ENCODE measurements around the gene WBP2. TPM values are rescaled to one million over a fixed set of nuclear protein-coding genes. Genes with fewer than 3 reads are reported as not detected.

WBP2 gene
- total and polyA plus RNA-seq, 2 of the 13 experiments (the other 11 are each of a cell fraction or from before 2014, with no cell fraction given): 29.2 to 29.5 TPM

DNA sequence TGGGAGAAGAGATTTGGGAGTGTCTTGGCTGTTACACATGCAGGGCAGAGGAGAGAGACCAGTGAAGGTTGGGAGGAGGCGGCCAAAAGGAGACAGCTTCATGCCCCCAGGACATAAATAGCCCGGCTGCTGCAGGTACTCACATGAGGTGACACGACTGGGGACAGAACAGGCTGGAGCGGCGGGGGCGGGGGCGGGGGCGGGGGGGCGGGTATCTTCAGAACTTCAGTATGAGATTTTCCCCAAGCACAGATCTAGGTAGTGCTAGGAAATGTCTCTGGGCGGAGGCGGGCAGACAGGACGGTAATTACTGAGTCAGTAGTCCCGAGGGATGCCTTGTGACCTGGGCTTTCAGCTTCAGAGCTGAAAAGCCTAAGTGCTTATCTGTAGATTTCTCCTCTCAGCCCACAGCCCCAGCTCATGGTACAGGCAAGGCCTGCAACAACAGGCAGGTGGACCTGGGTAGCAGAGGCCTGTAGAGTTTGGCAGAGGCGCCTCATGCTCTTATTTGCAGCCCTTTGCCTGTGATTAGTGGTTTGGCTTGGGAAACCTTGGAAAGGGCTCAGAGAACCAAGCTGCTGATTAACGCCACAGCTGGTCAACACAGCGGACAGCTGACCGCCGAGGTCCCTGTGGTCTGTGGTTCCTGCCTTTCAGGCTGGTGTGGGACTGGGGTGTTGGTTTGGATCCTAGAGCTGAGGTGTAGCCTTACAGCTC, 46.1 kb downstream of the WBP2 start:
- intact Hi-C loops (cut with micrococcal nuclease; ENCODE audit: unreplicated experiment): no loop called here
- in situ Hi-C loops (cut with HindIII; ENCODE audit: extremely low pct_ligation_motif_present, low pct_unique_long_range_greater_than_20kb): no loop called here
- CTCF ChIA-PET (ENCODE audit: low intra/inter-chr PET ratio, low total read pairs): no interaction called here
- no TSS peak for BruUV-seq (replicated peaks)
- Histone ChIP-seq H3K27ac (ENCODE audit: extremely low read length, insufficient read depth, low read length) (no peak overlapping the region), H4K20me1 (ENCODE audit: insufficient read depth, low read length) (no peaks in the 10 kb centered on the region), H3K36me3 (replicated peaks in 1 of 2; ENCODE audit: control insufficient read depth in 1 of 2, insufficient read depth in 2 of 2, low read length in 2 of 2) (peaks cover 42 to 54% of the 10 kb centered on the region in 2 experiments), H3K9ac (ENCODE audit: insufficient read depth, low read depth, low read length) (no peak overlapping the region), H3K9me3 (ENCODE audit: low read length) (no peaks in the 10 kb centered on the region), H3K79me2 (ENCODE audit: insufficient read depth, low read length) (peaks cover 7% of the 10 kb centered on the region), H3K4me3 (replicated peaks in 1 of 3; ENCODE audit: insufficient read depth in 1 of 3, low read depth in 2 of 3, low read length in 3 of 3) (no peak overlapping the region), H2AFZ (ENCODE audit: low read length) (no peak overlapping the region), H3K4me1 (ENCODE audit: insufficient read depth, low read length) (no peaks in the 10 kb centered on the region), H3K27me3 (ENCODE audit: control insufficient read depth in 1 of 2, insufficient read depth in 2 of 2, low read length in 2 of 2) (no peaks in the 10 kb centered on the region), H3K4me2 (ENCODE audit: low read depth, low read length) (no peak overlapping the region)
- no peak; the same call in 2 of the 3 replicates for ATAC-seq
- FAIRE-seq: no peak
- WGBS (ENCODE audit: low lambda C conversion rate): 97% methylated on average over 18 of the region's 18 CpGs
- no peak for DNase-seq (ENCODE audit: low spot score)
- POLR2A ChIA-PET: interaction anchor here (3.0 kb wide), 1 partner anchor 29 kb away, joined by 11 read pairs; a partner anchor contains a TSS
- TF ChIP-seq, protein P1, sequence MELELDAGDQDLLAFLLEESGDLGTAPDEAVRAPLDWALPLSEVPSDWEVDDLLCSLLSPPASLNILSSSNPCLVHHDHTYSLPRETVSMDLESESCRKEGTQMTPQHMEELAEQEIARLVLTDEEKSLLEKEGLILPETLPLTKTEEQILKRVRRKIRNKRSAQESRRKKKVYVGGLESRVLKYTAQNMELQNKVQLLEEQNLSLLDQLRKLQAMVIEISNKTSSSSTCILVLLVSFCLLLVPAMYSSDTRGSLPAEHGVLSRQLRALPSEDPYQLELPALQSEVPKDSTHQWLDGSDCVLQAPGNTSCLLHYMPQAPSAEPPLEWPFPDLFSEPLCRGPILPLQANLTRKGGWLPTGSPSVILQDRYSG (CRISPR knock-in tag; IDR thresholded peaks at IDR 0.05): no peak
- TF ChIP-seq ZC3H13 (CRISPR knock-in tag; IDR thresholded peaks at IDR 0.05) (no peak), FOXK1 (CRISPR knock-in tag; IDR thresholded peaks at IDR 0.05; ENCODE audit: borderline replicate concordance, low read depth) (no peak), ZNF354B (CRISPR knock-in tag; IDR thresholded peaks at IDR 0.05) (no peak), ZFP37 (CRISPR knock-in tag; IDR thresholded peaks at IDR 0.05; ENCODE audit: borderline replicate concordance) (no peak), CBX2 (IDR thresholded peaks at IDR 0.05; ENCODE audit: low read depth, low read length) (no peak), CBX2 (CRISPR knock-in tag; IDR thresholded peaks at IDR 0.05; ENCODE audit: low read depth) (no peak), CENPX (CRISPR knock-in tag; IDR thresholded peaks at IDR 0.05) (no peak), POLR2G (IDR thresholded peaks at IDR 0.05; ENCODE audit: low read depth, low read length) (no peak), CEBPB (IDR thresholded peaks at IDR 0.05; ENCODE audit: borderline replicate concordance, low read depth, low read length) (no peak), DMAP1 (CRISPR knock-in tag; IDR thresholded peaks at IDR 0.05) (no peak), ZNF766 (CRISPR knock-in tag; IDR thresholded peaks at IDR 0.05; ENCODE audit: borderline replicate concordance) (no peak), ZNF562 (CRISPR knock-in tag; IDR thresholded peaks at IDR 0.05; ENCODE audit: borderline replicate concordance) (no peak), GPN1 (CRISPR knock-in tag; IDR thresholded peaks at IDR 0.05; ENCODE audit: borderline replicate concordance) (no peak), JUNB (CRISPR knock-in tag; IDR thresholded peaks at IDR 0.05; ENCODE audit: borderline replicate concordance) (no peak), ZNF234 (CRISPR knock-in tag; conservative IDR thresholded peaks at IDR 0.05) (no peak)
- TF ChIP-seq, protein P2, sequence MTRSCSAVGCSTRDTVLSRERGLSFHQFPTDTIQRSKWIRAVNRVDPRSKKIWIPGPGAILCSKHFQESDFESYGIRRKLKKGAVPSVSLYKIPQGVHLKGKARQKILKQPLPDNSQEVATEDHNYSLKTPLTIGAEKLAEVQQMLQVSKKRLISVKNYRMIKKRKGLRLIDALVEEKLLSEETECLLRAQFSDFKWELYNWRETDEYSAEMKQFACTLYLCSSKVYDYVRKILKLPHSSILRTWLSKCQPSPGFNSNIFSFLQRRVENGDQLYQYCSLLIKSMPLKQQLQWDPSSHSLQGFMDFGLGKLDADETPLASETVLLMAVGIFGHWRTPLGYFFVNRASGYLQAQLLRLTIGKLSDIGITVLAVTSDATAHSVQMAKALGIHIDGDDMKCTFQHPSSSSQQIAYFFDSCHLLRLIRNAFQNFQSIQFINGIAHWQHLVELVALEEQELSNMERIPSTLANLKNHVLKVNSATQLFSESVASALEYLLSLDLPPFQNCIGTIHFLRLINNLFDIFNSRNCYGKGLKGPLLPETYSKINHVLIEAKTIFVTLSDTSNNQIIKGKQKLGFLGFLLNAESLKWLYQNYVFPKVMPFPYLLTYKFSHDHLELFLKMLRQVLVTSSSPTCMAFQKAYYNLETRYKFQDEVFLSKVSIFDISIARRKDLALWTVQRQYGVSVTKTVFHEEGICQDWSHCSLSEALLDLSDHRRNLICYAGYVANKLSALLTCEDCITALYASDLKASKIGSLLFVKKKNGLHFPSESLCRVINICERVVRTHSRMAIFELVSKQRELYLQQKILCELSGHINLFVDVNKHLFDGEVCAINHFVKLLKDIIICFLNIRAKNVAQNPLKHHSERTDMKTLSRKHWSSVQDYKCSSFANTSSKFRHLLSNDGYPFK (CRISPR knock-in tag; IDR thresholded peaks at IDR 0.05; ENCODE audit: borderline replicate concordance): no peak
- TF ChIP-seq, protein P3, sequence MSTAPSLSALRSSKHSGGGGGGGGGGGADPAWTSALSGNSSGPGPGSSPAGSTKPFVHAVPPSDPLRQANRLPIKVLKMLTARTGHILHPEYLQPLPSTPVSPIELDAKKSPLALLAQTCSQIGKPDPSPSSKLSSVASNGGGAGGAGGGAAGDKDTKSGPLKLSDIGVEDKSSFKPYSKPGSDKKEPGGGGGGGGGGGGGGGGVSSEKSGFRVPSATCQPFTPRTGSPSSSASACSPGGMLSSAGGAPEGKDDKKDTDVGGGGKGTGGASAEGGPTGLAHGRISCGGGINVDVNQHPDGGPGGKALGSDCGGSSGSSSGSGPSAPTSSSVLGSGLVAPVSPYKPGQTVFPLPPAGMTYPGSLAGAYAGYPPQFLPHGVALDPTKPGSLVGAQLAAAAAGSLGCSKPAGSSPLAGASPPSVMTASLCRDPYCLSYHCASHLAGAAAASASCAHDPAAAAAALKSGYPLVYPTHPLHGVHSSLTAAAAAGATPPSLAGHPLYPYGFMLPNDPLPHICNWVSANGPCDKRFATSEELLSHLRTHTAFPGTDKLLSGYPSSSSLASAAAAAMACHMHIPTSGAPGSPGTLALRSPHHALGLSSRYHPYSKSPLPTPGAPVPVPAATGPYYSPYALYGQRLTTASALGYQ (CRISPR knock-in tag; IDR thresholded peaks at IDR 0.05): no peak

Measured in HepG2 (cell line).